Mucosa of stomach (tissue), 1 donor: ENCODE results near the gene GLI3.

Source experiments
- H3K27me3 ChIP-seq: one replicate; pipeline ENCODE4 v1.7.0; 2013; ENCODE audit warnings: mild to moderate bottlenecking, low read length; ENCODE audit not compliant: control insufficient read depth, insufficient read depth
- H3K36me3 ChIP-seq: one replicate; pipeline ENCODE4 v1.7.0; 2013; ENCODE audit warnings: low read length; ENCODE audit not compliant: control insufficient read depth, insufficient read depth
- H3K4me1 ChIP-seq: one replicate; pipeline ENCODE4 v1.7.0; 2013; ENCODE audit warnings: mild to moderate bottlenecking, low read length; ENCODE audit not compliant: control insufficient read depth, insufficient read depth
- H3K4me3 ChIP-seq: one replicate; pipeline ENCODE4 v1.7.0; 2013; ENCODE audit warnings: low read length
- H3K9ac ChIP-seq: one replicate; pipeline ENCODE4 v1.7.0; 2013; ENCODE audit warnings: mild to moderate bottlenecking, low read length, moderate library complexity
- H3K9me3 ChIP-seq: one replicate; pipeline ENCODE4 v1.7.0; 2013; ENCODE audit warnings: mild to moderate bottlenecking, low read length, moderate library complexity; ENCODE audit not compliant: control insufficient read depth
- donor health status: Pancreatic carcinoma.

GLI3 gene

GRCh38 chr7:42076870-42077269 is 160.1 kb downstream of the GLI3 start:
- H3K36me3 ChIP-seq: no peaks in the 10 kb centered on the region
- no peaks in the 10 kb centered on the region for H3K9me3 ChIP-seq
- no peaks in the 10 kb centered on the region for H3K27me3 ChIP-seq
- H3K4me1 ChIP-seq: no peaks in the 10 kb centered on the region
- no peak overlapping the region for H3K4me3 ChIP-seq
- no peak overlapping the region for H3K9ac ChIP-seq

GRCh38 chr7:42075418-42075817 is 161.6 kb downstream of the GLI3 start:
- no peaks in the 10 kb centered on the region for H3K4me1 ChIP-seq
- H3K4me3 ChIP-seq: no peak overlapping the region
- H3K36me3 ChIP-seq: no peaks in the 10 kb centered on the region
- no peak overlapping the region for H3K9ac ChIP-seq
- no peaks in the 10 kb centered on the region for H3K9me3 ChIP-seq
- H3K27me3 ChIP-seq: no peaks in the 10 kb centered on the region

- Histone ChIP-seq H3K4me3 (no peak overlapping the region), H3K27me3 (no peaks in the 10 kb centered on the region), H3K9ac (no peak overlapping the region), H3K9me3 (no peaks in the 10 kb centered on the region), H3K4me1 (no peaks in the 10 kb centered on the region), H3K36me3 (no peaks in the 10 kb centered on the region)
Observed at GRCh38 chr7:42074076-42074475, 162.9 kb downstream of the GLI3 start.

DNA sequence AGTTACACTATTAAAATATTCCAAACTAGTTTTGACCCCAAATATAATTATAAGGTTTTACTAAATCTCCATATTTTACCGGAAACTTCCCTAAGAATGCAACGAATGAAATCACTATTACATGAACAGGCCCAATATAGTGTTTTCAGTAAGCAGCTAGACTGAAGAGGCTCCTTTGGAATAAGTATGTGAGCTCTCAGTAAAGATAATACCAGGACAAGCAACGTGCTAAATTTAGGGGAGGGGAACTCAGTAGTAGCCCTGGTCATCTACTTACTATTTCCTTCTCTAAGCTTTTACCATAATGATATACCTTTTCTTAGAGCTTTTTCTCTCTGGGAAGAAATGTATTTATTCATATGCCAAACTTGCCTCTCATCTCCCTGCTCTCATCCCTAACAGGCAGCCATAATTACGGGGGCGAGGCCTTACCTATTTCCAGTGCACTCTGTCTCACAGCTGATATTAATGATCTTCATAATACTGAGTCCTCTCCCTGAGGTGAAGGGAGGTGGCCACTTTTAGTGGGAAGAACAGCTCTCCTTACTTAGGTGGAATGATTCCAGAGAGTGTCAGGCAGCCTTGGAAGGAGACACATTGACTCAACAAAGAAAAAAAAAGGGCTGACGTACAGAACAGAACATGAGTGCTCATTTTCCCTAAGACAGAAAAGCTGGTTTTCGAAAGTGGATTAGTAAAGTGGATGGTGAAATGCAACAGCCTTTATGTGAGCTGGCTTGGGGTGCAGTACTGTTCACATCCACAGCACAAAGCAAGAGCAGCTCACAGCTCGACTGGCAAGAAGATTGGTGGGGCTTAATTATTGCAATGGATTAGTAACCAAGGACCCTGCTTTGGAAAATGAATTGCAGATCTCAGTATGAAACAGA is 165.4 kb downstream of the GLI3 start:
- H3K9ac ChIP-seq: no peak overlapping the region
- H3K27me3 ChIP-seq: no peaks in the 10 kb centered on the region
- no peaks in the 10 kb centered on the region for H3K4me1 ChIP-seq
- no peaks in the 10 kb centered on the region for H3K9me3 ChIP-seq
- no peaks in the 10 kb centered on the region for H3K36me3 ChIP-seq
- no peak overlapping the region for H3K4me3 ChIP-seq

DNA sequence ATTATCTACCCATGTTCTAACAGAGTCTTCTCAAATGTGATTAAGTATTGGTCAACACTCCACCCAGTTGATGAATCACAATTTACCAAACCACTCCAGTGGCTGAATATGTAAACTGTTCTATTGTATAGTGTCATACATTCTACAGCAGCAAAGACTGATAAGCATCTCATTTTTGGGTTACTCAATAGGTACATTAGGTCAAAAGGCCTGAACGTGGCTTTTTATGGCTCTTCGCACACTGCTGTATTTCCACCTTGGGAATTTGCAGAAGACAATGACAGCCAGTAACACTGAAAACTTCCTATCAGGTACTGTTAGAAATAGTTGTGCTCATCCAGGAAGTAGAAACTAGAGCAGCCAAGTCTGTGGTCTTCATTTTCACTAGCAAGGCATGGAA is 166.9 kb downstream of the GLI3 start:
- no peaks in the 10 kb centered on the region for H3K9me3 ChIP-seq
- no peaks in the 10 kb centered on the region for H3K36me3 ChIP-seq

GRCh38 chr7:42069590-42069989 is 167.4 kb downstream of the GLI3 start:
- Histone ChIP-seq H3K4me1 (no peaks in the 10 kb centered on the region), H3K36me3 (no peaks in the 10 kb centered on the region), H3K9me3 (no peaks in the 10 kb centered on the region), H3K27me3 (no peaks in the 10 kb centered on the region), H3K9ac (no peak overlapping the region), H3K4me3 (no peak overlapping the region)

More for the DNA sequence above, 166.9 kb downstream of the GLI3 start:
- Histone ChIP-seq H3K4me3 (no peak overlapping the region), H3K4me1 (no peaks in the 10 kb centered on the region), H3K9ac (no peak overlapping the region), H3K27me3 (no peaks in the 10 kb centered on the region)

GRCh38 chr7:42068554-42069280 is 168.3 kb downstream of the GLI3 start:
- no peaks in the 10 kb centered on the region for H3K36me3 ChIP-seq
- no peaks in the 10 kb centered on the region for H3K4me1 ChIP-seq
- no peak overlapping the region for H3K4me3 ChIP-seq
- no peak overlapping the region for H3K9ac ChIP-seq
- no peaks in the 10 kb centered on the region for H3K27me3 ChIP-seq
- no peaks in the 10 kb centered on the region for H3K9me3 ChIP-seq

DNA sequence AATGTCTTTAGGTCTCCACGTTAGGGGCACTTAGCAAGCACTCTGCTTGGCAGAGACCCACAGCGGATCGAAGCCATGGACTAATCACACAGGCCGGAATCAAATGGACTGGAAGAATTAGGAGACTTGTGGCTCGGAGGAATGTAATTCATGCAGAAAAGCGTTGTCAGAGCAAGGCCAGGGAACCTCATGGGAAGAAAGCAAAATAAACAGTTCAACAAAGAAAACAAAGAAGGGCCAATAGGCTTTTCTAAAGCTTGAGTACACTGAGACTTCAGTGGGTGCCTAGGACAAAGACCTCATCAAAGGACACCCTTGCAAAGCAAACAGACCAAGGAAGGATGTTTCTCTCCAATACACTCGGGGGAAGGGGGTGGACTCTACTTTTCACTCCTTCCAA is 171.1 kb downstream of the GLI3 start:
- H3K4me3 ChIP-seq: no peak overlapping the region
- H3K9me3 ChIP-seq: no peaks in the 10 kb centered on the region
- H3K36me3 ChIP-seq: no peaks in the 10 kb centered on the region
- no peaks in the 10 kb centered on the region for H3K4me1 ChIP-seq
- H3K27me3 ChIP-seq: no peaks in the 10 kb centered on the region
- no peak overlapping the region for H3K9ac ChIP-seq

DNA sequence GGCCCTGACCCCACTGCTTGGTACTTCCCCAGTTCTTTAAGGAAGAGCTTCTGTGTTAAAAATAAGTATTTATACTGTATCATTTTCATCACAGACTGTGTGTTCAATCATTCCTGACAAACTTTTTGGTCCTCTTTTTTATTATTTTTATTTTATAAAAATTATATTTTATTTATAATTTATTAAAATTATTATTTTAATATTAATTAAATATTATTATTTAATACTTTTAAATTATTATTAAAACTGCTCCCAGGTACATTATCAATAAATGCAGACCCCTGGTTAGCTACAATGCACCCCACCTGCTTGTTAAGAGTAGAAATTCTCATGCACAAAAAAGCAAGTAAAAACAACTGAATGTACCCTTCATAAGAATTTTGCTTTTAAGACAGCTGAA is 172.0 kb downstream of the GLI3 start:
- no peak overlapping the region for H3K9ac ChIP-seq
- H3K27me3 ChIP-seq: no peaks in the 10 kb centered on the region
- H3K9me3 ChIP-seq: no peaks in the 10 kb centered on the region
- no peaks in the 10 kb centered on the region for H3K36me3 ChIP-seq
- H3K4me1 ChIP-seq: no peaks in the 10 kb centered on the region
- H3K4me3 ChIP-seq: no peak overlapping the region

DNA sequence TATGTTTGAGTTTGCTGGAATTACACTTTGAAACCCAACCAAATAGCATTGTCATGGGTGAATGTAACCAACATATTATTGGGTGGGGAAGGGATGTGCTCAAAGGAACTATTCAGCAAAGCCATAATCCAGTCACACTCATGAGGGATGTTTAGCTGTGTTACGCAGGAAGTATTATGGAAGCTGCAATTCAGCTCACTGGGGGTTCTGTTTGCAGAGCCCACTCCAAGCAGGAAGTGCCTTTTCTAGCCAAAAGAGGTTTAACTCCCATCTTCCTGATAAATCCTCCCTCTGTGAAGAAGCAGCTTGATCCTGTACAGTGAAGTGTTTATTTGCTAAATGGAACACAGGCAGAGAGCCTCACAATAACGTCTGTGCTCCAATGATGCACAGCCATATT is 172.5 kb downstream of the GLI3 start:
- Histone ChIP-seq H3K36me3 (no peaks in the 10 kb centered on the region), H3K9me3 (no peaks in the 10 kb centered on the region), H3K27me3 (no peaks in the 10 kb centered on the region), H3K9ac (no peak overlapping the region), H3K4me3 (no peak overlapping the region), H3K4me1 (no peaks in the 10 kb centered on the region)

DNA sequence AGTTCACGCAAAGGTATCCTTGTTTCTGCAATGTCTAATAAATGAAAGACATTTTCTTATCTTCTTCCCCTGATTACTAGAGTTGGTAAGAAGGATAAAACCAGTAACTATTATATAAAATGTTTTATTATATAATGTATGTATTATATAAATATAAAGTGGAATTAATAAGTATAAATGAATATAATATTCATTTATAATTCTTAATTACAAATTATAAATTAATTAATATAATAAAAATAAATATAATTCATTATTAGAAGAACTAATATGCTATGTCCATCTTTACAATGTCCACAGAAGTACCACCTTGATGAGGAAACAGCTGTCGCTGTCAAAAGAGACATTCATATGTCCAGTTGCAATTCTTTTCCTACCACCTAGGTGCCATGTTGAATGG is 177.7 kb downstream of the GLI3 start:
- no peaks in the 10 kb centered on the region for H3K36me3 ChIP-seq
- H3K9me3 ChIP-seq: no peaks in the 10 kb centered on the region
- no peak overlapping the region for H3K9ac ChIP-seq
- no peak overlapping the region for H3K4me3 ChIP-seq
- no peaks in the 10 kb centered on the region for H3K4me1 ChIP-seq
- H3K27me3 ChIP-seq: no peaks in the 10 kb centered on the region

- Histone ChIP-seq H3K36me3 (no peaks in the 10 kb centered on the region), H3K9ac (no peak overlapping the region), H3K27me3 (no peaks in the 10 kb centered on the region), H3K4me1 (no peaks in the 10 kb centered on the region), H3K9me3 (no peaks in the 10 kb centered on the region), H3K4me3 (no peak overlapping the region)
Observed at GRCh38 chr7:42057331-42057730, 179.7 kb downstream of the GLI3 start.
